HG03520 (cell line): Measurements from ENCODE around the gene GJA8.
A peak's percentile ranks its signal among the peaks of the same experiment; 100 is the strongest.
"Not testable (repeated sequence)": the region's sequence is repeated elsewhere in the genome, so short reads cannot be mapped to it uniquely, and the experiment has no call there.

Experiments
- ATAC-seq: cut with Tn5 transposase; IDR thresholded peaks from one replicate; pipeline ENCODE4 v1.9.1; 2021; ENCODE audit warnings: mild to moderate bottlenecking, moderate library complexity; ENCODE audit not compliant: unreplicated experiment

Gene GJA8

GRCh38 chr1:147927215-147927614, 24.6 kb downstream of the GJA8 start:
- not testable (repeated sequence) for ATAC-seq

DNA sequence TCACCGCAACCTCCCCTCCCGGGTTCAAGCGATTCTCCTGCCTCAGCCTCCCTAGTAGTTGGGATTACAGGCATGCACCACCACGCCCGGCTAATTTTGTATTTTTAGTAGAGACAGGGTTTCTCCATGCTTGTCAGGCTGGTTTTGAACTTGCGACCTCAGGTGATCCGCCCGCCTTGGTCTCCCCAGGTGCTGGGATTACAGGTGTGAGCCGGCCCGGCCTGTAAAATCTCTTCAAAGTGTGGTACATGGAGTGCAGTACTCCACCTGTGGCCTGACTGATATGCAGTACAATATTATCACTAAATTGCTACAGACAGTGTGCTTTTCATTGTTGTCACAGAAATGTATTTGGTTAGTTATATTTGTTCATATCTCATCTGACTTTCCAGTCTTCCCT, 25.1 kb downstream of the GJA8 start:
- not testable (repeated sequence) for ATAC-seq

DNA sequence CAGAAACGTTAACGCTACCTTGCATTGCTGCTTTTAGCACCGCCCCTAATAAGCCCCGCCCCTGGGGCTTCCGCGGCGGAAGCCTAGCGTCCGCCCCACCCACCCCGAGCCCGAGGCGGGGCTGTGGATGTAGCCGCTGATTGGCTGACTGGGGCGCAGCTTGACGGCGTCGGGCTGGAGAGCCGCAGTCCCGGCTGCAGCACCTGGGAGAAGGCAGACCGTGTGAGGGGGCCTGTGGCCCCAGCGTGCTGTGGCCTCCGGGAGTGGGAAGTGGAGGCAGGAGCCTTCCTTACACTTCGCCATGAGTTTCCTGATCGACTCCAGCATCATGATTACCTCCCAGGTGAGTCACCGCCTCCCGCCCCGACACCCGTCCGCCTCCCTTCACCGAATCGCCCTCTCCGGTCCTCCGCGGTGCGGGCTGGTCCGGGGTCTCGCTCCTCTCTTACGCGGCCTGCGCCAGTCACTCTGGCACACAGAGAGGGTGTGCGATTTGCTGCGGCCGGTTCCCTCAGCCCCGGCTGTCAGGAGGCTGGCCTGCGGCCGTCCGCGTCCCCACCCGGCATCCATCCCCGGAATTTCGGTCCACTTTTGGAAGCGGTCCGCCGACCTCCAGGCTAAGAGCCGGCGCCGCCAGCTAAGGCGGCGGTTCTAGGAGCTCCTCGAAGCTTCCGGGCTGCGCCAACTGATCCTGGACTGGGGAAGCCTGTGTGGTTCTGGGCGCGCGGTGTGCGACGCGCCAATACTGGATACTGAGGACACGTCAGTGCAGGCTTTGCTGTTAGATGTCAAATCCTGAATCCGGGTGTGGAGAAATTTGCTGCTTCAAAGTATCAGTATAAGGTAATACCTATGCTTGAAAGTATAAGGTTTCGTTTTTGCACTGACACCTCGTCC, 25.9 kb downstream of the GJA8 start, which contains the start of gene GPR89B:
GPR89B (plus strand) TSS at position 185 of the 897 bp plus-strand sequence; CDS start at position 302, 117 bp downstream.
- peak; percentile 95 for ATAC-seq

DNA sequence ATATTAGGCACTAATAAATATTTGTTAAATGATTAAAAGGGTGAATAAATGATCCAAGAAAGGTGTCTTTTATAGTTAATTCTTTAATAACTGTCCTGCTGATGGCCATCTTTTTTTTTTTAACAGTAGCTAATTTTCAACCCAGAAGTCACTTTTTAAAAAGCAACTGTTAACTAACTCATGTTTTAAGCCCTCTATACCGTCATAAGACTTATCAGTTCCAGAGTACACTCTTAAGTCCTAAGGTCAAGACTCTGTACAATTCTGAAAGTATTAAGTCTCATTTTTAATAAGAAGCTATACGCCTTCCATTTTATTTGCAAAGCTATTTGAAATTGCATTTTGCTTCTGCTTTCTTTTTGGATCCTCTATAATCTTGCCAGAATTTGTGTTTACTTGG, 28.5 kb downstream of the GJA8 start:
- not testable (repeated sequence) for ATAC-seq

DNA sequence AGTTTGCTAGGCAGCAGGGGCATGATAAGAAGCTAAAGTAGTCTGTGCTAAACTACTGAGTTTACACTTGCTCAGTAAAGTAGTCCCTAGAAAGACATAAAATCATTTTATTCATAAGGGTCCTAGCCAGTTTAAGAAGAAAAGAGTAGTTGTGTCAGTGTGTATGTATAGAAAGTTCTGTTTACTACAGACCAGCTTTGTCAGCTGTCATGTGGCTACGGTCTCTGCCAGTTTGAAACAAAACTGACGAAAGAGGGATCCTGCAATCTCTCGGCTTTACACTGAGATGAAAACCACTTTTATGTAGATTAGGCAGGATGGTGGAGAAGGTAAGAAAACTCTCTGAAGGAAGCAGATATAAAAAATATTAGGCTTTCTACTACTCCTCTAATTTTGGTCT, 32.7 kb downstream of the GJA8 start:
- not testable (repeated sequence) for ATAC-seq

DNA sequence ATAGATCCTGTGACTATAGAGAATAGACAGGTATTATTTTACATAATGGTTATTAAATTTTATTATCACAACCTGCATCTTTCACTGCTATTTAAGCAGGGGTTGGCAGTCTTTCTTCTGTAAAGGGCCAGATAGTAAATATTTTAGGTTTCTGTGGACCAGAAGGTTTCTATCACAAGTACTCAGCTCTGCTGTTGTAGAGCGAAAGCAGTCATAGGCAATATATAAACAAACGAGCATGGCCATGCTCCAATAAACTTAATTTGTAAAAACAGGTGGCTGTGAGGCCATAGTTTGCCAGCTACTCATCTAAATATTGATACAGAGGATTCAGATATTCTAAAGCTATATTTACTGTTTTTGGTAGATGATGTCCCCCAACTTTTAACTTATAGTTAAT, 37.9 kb downstream of the GJA8 start:
- not testable (repeated sequence) for ATAC-seq

- ATAC-seq, result not testable (repeated sequence)
Measured at GRCh38 chr1:147942563-147942962, 40.0 kb downstream of the GJA8 start.

GRCh38 chr1:147949517-147949916, 46.9 kb downstream of the GJA8 start:
- ATAC-seq, result not testable (repeated sequence)
